ENCODE data around the gene KY.

The KY gene

DNA sequence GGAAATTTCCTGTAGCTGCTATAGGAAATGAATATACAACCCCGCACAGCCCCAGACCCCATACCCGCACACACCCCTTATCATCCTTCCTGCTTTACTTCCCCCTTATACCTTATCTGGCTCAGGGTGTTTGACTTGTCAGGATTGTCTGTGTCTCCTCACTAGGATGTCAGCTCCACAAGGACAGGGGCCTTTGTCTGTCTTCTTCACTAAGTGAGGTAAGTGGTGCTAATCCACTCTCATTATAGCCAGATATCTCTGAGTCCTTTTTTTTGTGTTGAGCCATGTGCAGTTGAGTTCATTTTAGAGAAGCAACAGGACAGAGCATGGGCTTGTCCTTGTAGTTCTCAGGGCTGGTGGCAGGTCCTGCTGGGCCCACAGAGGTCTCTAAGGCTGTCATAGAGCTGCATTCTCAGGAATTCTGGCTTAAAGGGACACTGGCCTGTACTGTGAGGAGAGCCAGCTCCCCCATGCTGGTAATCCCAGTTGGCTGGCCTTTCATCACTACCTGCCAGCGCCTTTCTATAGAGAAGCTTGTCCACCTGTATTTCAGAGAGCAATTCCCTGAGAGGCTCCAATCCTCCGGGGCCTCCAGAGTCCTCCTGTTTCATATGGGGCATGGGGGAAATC, 9.0 kb downstream of the KY start:
- H3K4me3 ChIP-seq (replicated peaks; ENCODE audit: low read depth, low read length), result no peak overlapping the region
- no peak for TF ChIP-seq CTCF (IDR thresholded peaks at IDR 0.05; ENCODE audit: low read length, missing control alignments)
- no peak for DNase-seq (ENCODE audit: low read depth)

GRCh38 chr3:134640872-134641470, 9.9 kb downstream of the KY start:
- DNase-seq (ENCODE audit: low read depth), result peak; percentile 64
- H3K4me3 ChIP-seq (replicated peaks; ENCODE audit: low read depth, low read length), result no peak overlapping the region
- TF ChIP-seq CTCF (IDR thresholded peaks at IDR 0.05; ENCODE audit: low read length, missing control alignments), result peak; percentile 76

DNA sequence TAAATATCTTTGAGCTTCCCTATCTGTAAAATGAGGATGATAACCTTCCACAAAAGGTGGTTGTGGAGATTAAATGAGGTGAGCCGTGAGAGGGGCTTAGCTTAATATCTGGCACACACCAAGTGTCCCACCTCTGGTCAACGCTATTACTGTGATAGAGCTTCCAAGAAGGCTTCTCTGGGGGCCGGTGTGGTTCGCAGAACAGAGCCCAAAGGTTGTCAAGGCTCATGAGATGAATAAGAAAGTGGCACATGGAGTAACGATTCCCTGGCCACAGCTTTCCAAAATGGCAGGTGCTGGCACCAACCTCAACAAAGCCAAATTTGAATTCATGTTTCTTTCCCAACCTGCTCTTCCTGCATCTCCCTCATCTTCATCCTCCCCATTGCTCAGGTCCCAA, 10.4 kb downstream of the KY start:
- TF ChIP-seq CTCF (IDR thresholded peaks at IDR 0.05; ENCODE audit: low read length, missing control alignments), result no peak
- DNase-seq (ENCODE audit: low read depth), result no peak
- H3K4me3 ChIP-seq (replicated peaks; ENCODE audit: low read depth, low read length), result no peak overlapping the region

GRCh38 chr3:134638385-134639030, 12.3 kb downstream of the KY start:
- H3K4me3 ChIP-seq (replicated peaks; ENCODE audit: low read depth, low read length), result no peak overlapping the region
- TF ChIP-seq CTCF (IDR thresholded peaks at IDR 0.05; ENCODE audit: low read length, missing control alignments), result no peak
- DNase-seq (ENCODE audit: low read depth), result no peak

- no peak overlapping the region for H3K4me3 ChIP-seq (replicated peaks; ENCODE audit: low read depth, low read length)
- DNase-seq (ENCODE audit: low read depth), result no peak
- TF ChIP-seq CTCF (IDR thresholded peaks at IDR 0.05; ENCODE audit: low read length, missing control alignments), result no peak
Observed at GRCh38 chr3:134636406-134636805, 14.4 kb downstream of the KY start.

- DNase-seq (ENCODE audit: low read depth), result peak; percentile 33
- H3K4me3 ChIP-seq (replicated peaks; ENCODE audit: low read depth, low read length), result no peak overlapping the region
- TF ChIP-seq CTCF (IDR thresholded peaks at IDR 0.05; ENCODE audit: low read length, missing control alignments), result peak; percentile 67
Observed at GRCh38 chr3:134630506-134630905, 20.3 kb downstream of the KY start.
